CD4-positive, alpha-beta T cell (primary cell): ENCODE measurements around the gene ATOX1. TPM values are rescaled to one million over a fixed set of nuclear protein-coding genes. Genes with fewer than 3 reads are reported as not detected.

Experiments used
- ATAC-seq: fragments of 200-7000 bp; cut with Tn5 transposase; one replicate; pipeline ENCODE4 v1.10.0; 2022; ENCODE audit warnings: mild to moderate bottlenecking; ENCODE audit not compliant: poor library complexity
- CTCF ChIA-PET: fragments of 350-600 bp; sonication (Branson Sonifier 250); formaldehyde crosslinking; loops from one replicate; lab custom pipeline; 2021; ENCODE audit warnings: antibody characterized with exemption, inconsistent platforms; lab: Charles Lee
- POLR2A ChIA-PET: fragments of 350-600 bp; sonication (Branson Sonifier 250); formaldehyde crosslinking; loops from one replicate; lab custom pipeline; 2021; ENCODE audit warnings: antibody characterized with exemption, inconsistent platforms; lab: Charles Lee
- DNase-seq, 14 experiments: peaks; one replicate each; pipeline ENCODE4 v3.0.0-alpha.2; 2013 to 2020; ENCODE audit warnings: mixed read lengths in 2 of 14
- H3K27ac ChIP-seq, 2 donors: one replicate each; pipeline versions ENCODE4 v1.5.1 to v1.7.0; 2013; ENCODE audit warnings: low read length in 2 of 2, low read depth in 1 of 2, mild to moderate bottlenecking in 1 of 2
- H3K27me3 ChIP-seq, 2 experiments: 1 replicate in 1 of 2; 2 replicates in 1 of 2; pipeline versions ENCODE4 v1.6.1 to v1.7.0; 2013; ENCODE audit warnings: low read length in 2 of 2, control low read depth in 1 of 2, mild to moderate bottlenecking in 1 of 2, moderate library complexity in 1 of 2; ENCODE audit not compliant: insufficient read depth in 2 of 2, control insufficient read depth in 1 of 2
- H3K36me3 ChIP-seq: one replicate; pipeline ENCODE4 v1.6.1; 2013; ENCODE audit warnings: low read length, control low read depth; ENCODE audit not compliant: insufficient read depth
- H3K4me1 ChIP-seq: one replicate; pipeline ENCODE4 v1.6.1; 2013; ENCODE audit warnings: low read length, control low read depth; ENCODE audit not compliant: insufficient read depth
- H3K4me3 ChIP-seq: one replicate; pipeline ENCODE4 v1.5.1; 2013; ENCODE audit warnings: mild to moderate bottlenecking, low read length, moderate library complexity
- H3K9me3 ChIP-seq, 2 experiments: 1 replicate in 1 of 2; 2 replicates in 1 of 2; pipeline versions ENCODE4 v1.6.1 to v1.7.0; 2013; ENCODE audit warnings: low read length in 2 of 2, mild to moderate bottlenecking in 2 of 2, control low read depth in 1 of 2, moderate library complexity in 1 of 2; ENCODE audit not compliant: control insufficient read depth in 1 of 2, insufficient read depth in 1 of 2
- H3K27ac Mint-ChIP-seq: one replicate; pipeline ENCODE4 v1.8.0; 2020; ENCODE audit warnings: mixed read lengths
- H3K27me3 Mint-ChIP-seq: one replicate; pipeline ENCODE4 v1.8.0; 2021; ENCODE audit warnings: mixed read lengths
- H3K36me3 Mint-ChIP-seq: one replicate; pipeline ENCODE4 v1.8.0; 2021; ENCODE audit warnings: low read depth, mixed read lengths
- H3K4me1 Mint-ChIP-seq: one replicate; pipeline ENCODE4 v1.8.0; 2021; ENCODE audit warnings: low read depth, mixed read lengths
- H3K4me3 Mint-ChIP-seq: one replicate; pipeline ENCODE4 v1.8.0; 2020; ENCODE audit warnings: mild to moderate bottlenecking, mixed read lengths
- H3K9me3 Mint-ChIP-seq: one replicate; pipeline ENCODE4 v1.8.0; 2020; ENCODE audit warnings: mixed read lengths
- CTCF ChIP-seq: fragments of 200-600 bp; IDR thresholded peaks from one replicate; pipeline ENCODE4 v1.8.0; 2022; ENCODE audit warnings: antibody characterized with exemption, mild to moderate bottlenecking
- intact Hi-C, 2 experiments: fragments of 100-400 bp; cut with DNase I in 1 of 2; cut with micrococcal nuclease in 1 of 2; formaldehyde crosslinking; loops; one replicate each; pipeline versions ENCODE4 v1.15.1 to v1.9.0; 2023 to 2025; cut with DNase I, micrococcal nuclease
- total RNA-seq, 174 experiments: library from RNA in 2 of 174; stranded (reverse) in 2 of 174; gene quantifications; one replicate each; pipeline ENCODE4 v1.2.3 and lab custom pipeline; 2021 to 2026

The ATOX1 gene
- total RNA-seq, 2 experiments from 2014 or later = 11.2 to 13.3 TPM

- no peaks in the 10 kb centered on the region for H3K4me1 ChIP-seq
- Mint-ChIP-seq H3K27me3 (peaks cover 7% of the 10 kb centered on the region), H3K4me3 (no peak overlapping the region), H3K36me3 (no peaks in the 10 kb centered on the region), H3K9me3 (no peaks in the 10 kb centered on the region), H3K4me1 (no peaks in the 10 kb centered on the region), H3K27ac (no peak overlapping the region)
- no peak for TF ChIP-seq CTCF
- ATAC-seq = no peak
- ChIA-PET CTCF (no interaction called here), POLR2A (no interaction called here)
- no peaks in the 10 kb centered on the region for H3K36me3 ChIP-seq
- intact Hi-C loops = no loop called here
- no peak for DNase-seq
- no peaks in the 10 kb centered on the region for H3K27me3 ChIP-seq
- no peak overlapping the region for H3K27ac ChIP-seq
- H3K4me3 ChIP-seq = no peak overlapping the region
- H3K9me3 ChIP-seq = peaks cover 0 to 7% of the 10 kb centered on the region in 2 experiments
These were observed 39.8 kb downstream of the ATOX1 start for GRCh38 chr5:151718646-151719045.

- no peak for ATAC-seq
- CTCF ChIA-PET = interaction anchor here (0.9 kb wide), 1 partner anchor 125 kb away, joined by 4 read pairs; no protein-coding TSS in a partner anchor
- POLR2A ChIA-PET = no interaction called here
These were observed 40.3 kb downstream of the ATOX1 start for GRCh38 chr5:151718153-151718552.

DNA sequence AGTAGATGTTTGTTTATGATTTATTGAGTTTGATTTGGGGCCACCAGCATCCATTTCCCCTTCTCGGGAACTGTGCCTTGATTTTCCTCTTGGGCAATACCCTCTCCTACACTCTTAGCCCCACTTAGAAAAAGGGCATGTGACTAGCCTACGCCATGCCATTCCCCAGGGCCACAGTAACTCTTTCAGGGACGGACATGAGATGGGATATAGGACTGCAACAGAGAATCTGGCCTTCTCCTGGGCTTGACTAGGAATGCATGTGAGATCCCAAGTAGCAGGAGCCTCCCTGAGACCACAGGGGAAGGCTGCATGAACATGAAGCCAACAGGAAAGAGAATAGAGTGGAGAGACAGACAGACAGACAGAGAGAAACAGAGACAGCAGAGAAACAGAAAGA, 41.0 kb downstream of the ATOX1 start:
- DNase-seq = no peak
- Mint-ChIP-seq H3K9me3 (no peaks in the 10 kb centered on the region), H3K4me1 (no peaks in the 10 kb centered on the region), H3K27me3 (peaks cover 13% of the 10 kb centered on the region), H3K27ac (no peak overlapping the region), H3K36me3 (no peaks in the 10 kb centered on the region), H3K4me3 (no peak overlapping the region)
- no peaks in the 10 kb centered on the region for H3K27me3 ChIP-seq
- no peak overlapping the region for H3K27ac ChIP-seq
- ChIA-PET POLR2A (no interaction called here), CTCF (interaction anchor here (0.9 kb wide), 1 partner anchor 126 kb away, joined by 4 read pairs; no protein-coding TSS in a partner anchor)
- TF ChIP-seq CTCF = no peak
- H3K36me3 ChIP-seq = no peaks in the 10 kb centered on the region
- intact Hi-C loops = no loop called here
- no peak for ATAC-seq
- H3K4me1 ChIP-seq = no peaks in the 10 kb centered on the region
- H3K9me3 ChIP-seq = peaks cover 0 to 7% of the 10 kb centered on the region in 2 experiments
- H3K4me3 ChIP-seq = no peak overlapping the region

More at GRCh38 chr5:151718153-151718552, 40.3 kb downstream of the ATOX1 start:
- no peaks in the 10 kb centered on the region for H3K9me3 Mint-ChIP-seq
- Histone ChIP-seq H3K36me3 (no peaks in the 10 kb centered on the region), H3K4me1 (no peaks in the 10 kb centered on the region), H3K9me3 (peaks cover 0 to 7% of the 10 kb centered on the region in 2 experiments), H3K27ac (no peak overlapping the region), H3K27me3 (no peaks in the 10 kb centered on the region), H3K4me3 (no peak overlapping the region)
- H3K27ac Mint-ChIP-seq = no peak overlapping the region
- peaks cover 7% of the 10 kb centered on the region for H3K27me3 Mint-ChIP-seq
- no peak for TF ChIP-seq CTCF
- intact Hi-C loops = no loop called here
- H3K36me3 Mint-ChIP-seq = no peaks in the 10 kb centered on the region
- no peak overlapping the region for H3K4me3 Mint-ChIP-seq
- no peaks in the 10 kb centered on the region for H3K4me1 Mint-ChIP-seq
- no peak for DNase-seq
